ENCODE results near the gene ZNF33B.

DNA sequence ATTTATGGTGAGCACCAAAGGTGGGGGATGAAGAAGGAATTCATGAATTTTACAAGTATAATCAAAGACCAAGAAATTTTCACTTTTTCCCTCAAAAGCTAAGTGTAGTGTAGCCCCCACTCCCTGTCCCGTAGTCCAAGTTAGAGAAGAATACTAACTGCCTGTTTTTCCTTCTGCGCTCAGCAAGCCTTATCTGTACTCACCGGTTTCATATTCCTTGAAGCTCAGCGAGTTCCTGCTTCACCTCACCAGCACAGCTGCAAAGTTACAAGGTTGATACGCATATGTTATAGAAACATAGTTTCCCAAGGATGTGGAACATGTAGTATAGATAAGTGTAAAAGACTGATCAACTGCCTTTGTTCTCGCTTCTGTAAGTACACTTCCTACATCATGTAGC is 16.0 kb upstream of the ZNF33B start:
- TF ChIP-seq, protein P1, sequence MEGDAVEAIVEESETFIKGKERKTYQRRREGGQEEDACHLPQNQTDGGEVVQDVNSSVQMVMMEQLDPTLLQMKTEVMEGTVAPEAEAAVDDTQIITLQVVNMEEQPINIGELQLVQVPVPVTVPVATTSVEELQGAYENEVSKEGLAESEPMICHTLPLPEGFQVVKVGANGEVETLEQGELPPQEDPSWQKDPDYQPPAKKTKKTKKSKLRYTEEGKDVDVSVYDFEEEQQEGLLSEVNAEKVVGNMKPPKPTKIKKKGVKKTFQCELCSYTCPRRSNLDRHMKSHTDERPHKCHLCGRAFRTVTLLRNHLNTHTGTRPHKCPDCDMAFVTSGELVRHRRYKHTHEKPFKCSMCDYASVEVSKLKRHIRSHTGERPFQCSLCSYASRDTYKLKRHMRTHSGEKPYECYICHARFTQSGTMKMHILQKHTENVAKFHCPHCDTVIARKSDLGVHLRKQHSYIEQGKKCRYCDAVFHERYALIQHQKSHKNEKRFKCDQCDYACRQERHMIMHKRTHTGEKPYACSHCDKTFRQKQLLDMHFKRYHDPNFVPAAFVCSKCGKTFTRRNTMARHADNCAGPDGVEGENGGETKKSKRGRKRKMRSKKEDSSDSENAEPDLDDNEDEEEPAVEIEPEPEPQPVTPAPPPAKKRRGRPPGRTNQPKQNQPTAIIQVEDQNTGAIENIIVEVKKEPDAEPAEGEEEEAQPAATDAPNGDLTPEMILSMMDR (IDR thresholded peaks at IDR 0.05; ENCODE audit: insufficient read depth, low read length), result no peak
- TF ChIP-seq, protein P2, sequence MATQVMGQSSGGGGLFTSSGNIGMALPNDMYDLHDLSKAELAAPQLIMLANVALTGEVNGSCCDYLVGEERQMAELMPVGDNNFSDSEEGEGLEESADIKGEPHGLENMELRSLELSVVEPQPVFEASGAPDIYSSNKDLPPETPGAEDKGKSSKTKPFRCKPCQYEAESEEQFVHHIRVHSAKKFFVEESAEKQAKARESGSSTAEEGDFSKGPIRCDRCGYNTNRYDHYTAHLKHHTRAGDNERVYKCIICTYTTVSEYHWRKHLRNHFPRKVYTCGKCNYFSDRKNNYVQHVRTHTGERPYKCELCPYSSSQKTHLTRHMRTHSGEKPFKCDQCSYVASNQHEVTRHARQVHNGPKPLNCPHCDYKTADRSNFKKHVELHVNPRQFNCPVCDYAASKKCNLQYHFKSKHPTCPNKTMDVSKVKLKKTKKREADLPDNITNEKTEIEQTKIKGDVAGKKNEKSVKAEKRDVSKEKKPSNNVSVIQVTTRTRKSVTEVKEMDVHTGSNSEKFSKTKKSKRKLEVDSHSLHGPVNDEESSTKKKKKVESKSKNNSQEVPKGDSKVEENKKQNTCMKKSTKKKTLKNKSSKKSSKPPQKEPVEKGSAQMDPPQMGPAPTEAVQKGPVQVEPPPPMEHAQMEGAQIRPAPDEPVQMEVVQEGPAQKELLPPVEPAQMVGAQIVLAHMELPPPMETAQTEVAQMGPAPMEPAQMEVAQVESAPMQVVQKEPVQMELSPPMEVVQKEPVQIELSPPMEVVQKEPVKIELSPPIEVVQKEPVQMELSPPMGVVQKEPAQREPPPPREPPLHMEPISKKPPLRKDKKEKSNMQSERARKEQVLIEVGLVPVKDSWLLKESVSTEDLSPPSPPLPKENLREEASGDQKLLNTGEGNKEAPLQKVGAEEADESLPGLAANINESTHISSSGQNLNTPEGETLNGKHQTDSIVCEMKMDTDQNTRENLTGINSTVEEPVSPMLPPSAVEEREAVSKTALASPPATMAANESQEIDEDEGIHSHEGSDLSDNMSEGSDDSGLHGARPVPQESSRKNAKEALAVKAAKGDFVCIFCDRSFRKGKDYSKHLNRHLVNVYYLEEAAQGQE (IDR thresholded peaks at IDR 0.05; ENCODE audit: insufficient replicate concordance, low read depth), result no peak
- no peak for TF ChIP-seq GABPA (IDR thresholded peaks at IDR 0.05; ENCODE audit: low read depth)
